DND-41 (cell line): ENCODE results near the gene RABGAP1.

ENCODE experiments used
- ATAC-seq: fragments of 200-7000 bp; cut with Tn5 transposase; 3 replicates; pipeline ENCODE4 v1.9.1; 2021; ENCODE audit warnings: low read depth; ENCODE audit not compliant: insufficient read depth
- DNase-seq: peaks from one replicate; pipeline ENCODE4 v3.0.0-alpha.2; 2020
- H2AFZ ChIP-seq: 2 replicates; pipeline ENCODE4 v1.6.0; 2012; ENCODE audit warnings: low read depth, low read length
- H3K27ac ChIP-seq: 2 replicates; pipeline ENCODE4 v1.5.1; 2012; ENCODE audit warnings: low read length, inconsistent platforms
- H3K27me3 ChIP-seq: fragments of 200-600 bp; sonication (generic); 2 replicates; pipeline ENCODE4 v1.6.0; 2012; ENCODE audit warnings: low read length, mild to moderate bottlenecking, inconsistent platforms; ENCODE audit not compliant: insufficient read depth, poor library complexity
- H3K36me3 ChIP-seq: 2 replicates; pipeline ENCODE4 v1.5.1; 2012; ENCODE audit warnings: low read length, inconsistent platforms; ENCODE audit not compliant: insufficient read depth
- H3K4me1 ChIP-seq: 2 replicates; pipeline ENCODE4 v1.5.1; 2012; ENCODE audit warnings: mild to moderate bottlenecking, low read length; ENCODE audit not compliant: insufficient read depth
- H3K4me2 ChIP-seq: 2 replicates; pipeline ENCODE4 v1.6.0; 2012; ENCODE audit warnings: mild to moderate bottlenecking, moderate library complexity, low read length, inconsistent platforms; ENCODE audit not compliant: insufficient read depth
- H3K4me3 ChIP-seq, 2 experiments: fragments of 200-600 bp in 1 of 2; shearing (Covaris generic) in 1 of 2; 2 replicates each; pipeline ENCODE4 v1.5.1; 2012 to 2016; ENCODE audit warnings: inconsistent platforms in 2 of 2, low read length in 2 of 2, mild to moderate bottlenecking in 2 of 2, low read depth in 1 of 2, moderate library complexity in 1 of 2
- H3K79me2 ChIP-seq: 2 replicates; pipeline ENCODE4 v1.6.0; 2012; ENCODE audit warnings: low read length, inconsistent platforms; ENCODE audit not compliant: insufficient read depth
- H3K9ac ChIP-seq: 2 replicates; pipeline ENCODE4 v1.6.0; 2012; ENCODE audit warnings: low read depth, mild to moderate bottlenecking, inconsistent platforms, low read length, moderate library complexity
- H3K9me3 ChIP-seq: 2 replicates; pipeline ENCODE4 v1.5.1; 2012; ENCODE audit warnings: low read length, moderate library complexity, mild to moderate bottlenecking, inconsistent platforms; ENCODE audit not compliant: insufficient read depth, severe bottlenecking
- H4K20me1 ChIP-seq: 2 replicates; pipeline ENCODE4 v1.6.0; 2012; ENCODE audit warnings: low read length; ENCODE audit not compliant: insufficient read depth
- EZH2 ChIP-seq: IDR thresholded peaks from 3 replicates; pipeline ENCODE4 v1.6.1; 2012; ENCODE audit warnings: borderline replicate concordance, low read depth, mild to moderate bottlenecking, moderate library complexity, low read length, inconsistent platforms; ENCODE audit not compliant: severe bottlenecking
- TF ChIP-seq, protein P1 (sequence below): IDR thresholded peaks from 2 replicates; pipeline ENCODE4 v1.5.1; 2012; ENCODE audit warnings: borderline replicate concordance, low read length, moderate library complexity, mild to moderate bottlenecking; ENCODE audit not compliant: poor library complexity, severe bottlenecking; ENCODE audit errors: extremely low read depth

RABGAP1 gene

DNA sequence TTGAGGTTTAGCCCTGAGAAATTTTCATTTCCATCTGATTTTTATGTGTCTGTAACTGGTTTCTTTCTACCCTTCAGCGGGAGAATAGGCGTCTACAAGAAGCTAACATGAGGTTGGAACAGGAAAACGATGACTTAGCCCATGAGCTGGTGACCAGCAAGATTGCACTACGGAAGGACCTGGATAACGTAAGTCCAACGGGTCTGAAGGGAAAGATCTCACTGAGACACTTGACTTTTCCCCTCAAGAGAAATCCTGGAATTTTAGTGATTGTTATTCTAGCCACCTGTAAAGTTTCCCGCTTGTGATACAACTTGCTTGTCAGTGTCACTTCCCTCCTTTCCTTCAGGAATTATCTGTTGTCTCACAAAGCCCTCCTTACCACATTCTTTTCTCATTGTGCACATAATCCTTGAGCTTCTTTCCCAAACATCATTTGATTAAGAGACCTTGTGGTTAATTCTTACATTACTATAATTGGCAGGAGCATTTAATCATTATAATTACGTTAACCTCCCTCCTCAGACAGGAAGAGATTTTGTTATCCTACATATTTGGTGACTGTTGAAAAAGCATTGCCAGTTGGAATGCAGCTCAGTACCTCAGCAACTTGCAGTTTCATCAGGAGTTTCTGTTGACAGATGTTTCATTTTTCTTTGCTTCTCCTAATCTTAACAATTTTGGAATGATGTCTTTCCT lies 149.5 kb downstream of the RABGAP1 start:
- no peak overlapping the region for H3K9ac ChIP-seq
- no peaks in the 10 kb centered on the region for H3K79me2 ChIP-seq
- no peak for TF ChIP-seq EZH2
- TF ChIP-seq, protein P1, sequence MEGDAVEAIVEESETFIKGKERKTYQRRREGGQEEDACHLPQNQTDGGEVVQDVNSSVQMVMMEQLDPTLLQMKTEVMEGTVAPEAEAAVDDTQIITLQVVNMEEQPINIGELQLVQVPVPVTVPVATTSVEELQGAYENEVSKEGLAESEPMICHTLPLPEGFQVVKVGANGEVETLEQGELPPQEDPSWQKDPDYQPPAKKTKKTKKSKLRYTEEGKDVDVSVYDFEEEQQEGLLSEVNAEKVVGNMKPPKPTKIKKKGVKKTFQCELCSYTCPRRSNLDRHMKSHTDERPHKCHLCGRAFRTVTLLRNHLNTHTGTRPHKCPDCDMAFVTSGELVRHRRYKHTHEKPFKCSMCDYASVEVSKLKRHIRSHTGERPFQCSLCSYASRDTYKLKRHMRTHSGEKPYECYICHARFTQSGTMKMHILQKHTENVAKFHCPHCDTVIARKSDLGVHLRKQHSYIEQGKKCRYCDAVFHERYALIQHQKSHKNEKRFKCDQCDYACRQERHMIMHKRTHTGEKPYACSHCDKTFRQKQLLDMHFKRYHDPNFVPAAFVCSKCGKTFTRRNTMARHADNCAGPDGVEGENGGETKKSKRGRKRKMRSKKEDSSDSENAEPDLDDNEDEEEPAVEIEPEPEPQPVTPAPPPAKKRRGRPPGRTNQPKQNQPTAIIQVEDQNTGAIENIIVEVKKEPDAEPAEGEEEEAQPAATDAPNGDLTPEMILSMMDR = no peak
- H3K9me3 ChIP-seq = no peaks in the 10 kb centered on the region
- H3K4me2 ChIP-seq = no peak overlapping the region
- ATAC-seq (no peak), DNase-seq (no peak)
- no peak overlapping the region for H3K27ac ChIP-seq
- no peaks in the 10 kb centered on the region for H3K4me1 ChIP-seq
- H3K27me3 ChIP-seq = no peaks in the 10 kb centered on the region
- no peak overlapping the region for H2AFZ ChIP-seq
- no peak overlapping the region for H3K4me3 ChIP-seq
- H3K36me3 ChIP-seq = peaks cover 47% of the 10 kb centered on the region
- H4K20me1 ChIP-seq = no peaks in the 10 kb centered on the region

DNA sequence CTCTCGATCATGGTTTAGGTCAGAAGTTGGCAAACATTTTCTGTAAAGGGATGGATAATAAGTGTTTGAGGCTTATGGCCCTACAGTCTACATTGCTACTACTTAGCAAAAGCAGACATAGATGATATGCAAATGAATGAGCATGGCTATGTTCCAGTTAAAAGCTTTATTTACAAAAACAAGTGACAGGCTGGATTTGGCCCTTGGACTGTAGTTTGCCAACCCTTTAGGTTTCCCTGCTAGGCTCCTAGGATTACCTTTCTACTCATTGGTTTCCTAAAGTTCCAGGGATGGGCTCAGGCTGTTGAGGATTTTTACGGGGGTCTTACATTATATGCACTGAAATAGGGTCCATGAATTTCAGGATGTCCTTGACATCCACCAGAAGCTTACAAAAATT lies 150.1 kb downstream of the RABGAP1 start:
- no peaks in the 10 kb centered on the region for H3K4me1 ChIP-seq
- no peaks in the 10 kb centered on the region for H3K79me2 ChIP-seq
- TF ChIP-seq, protein P1 = no peak
- TF ChIP-seq EZH2 = no peak
- DNase-seq = no peak
- H3K4me3 ChIP-seq = no peak overlapping the region
- H2AFZ ChIP-seq = no peak overlapping the region
- H3K4me2 ChIP-seq = no peak overlapping the region
- no peaks in the 10 kb centered on the region for H3K9me3 ChIP-seq
- H3K27me3 ChIP-seq = no peaks in the 10 kb centered on the region
- H4K20me1 ChIP-seq = no peaks in the 10 kb centered on the region
- H3K9ac ChIP-seq = no peak overlapping the region
- H3K27ac ChIP-seq = no peak overlapping the region
- no peak for ATAC-seq
- H3K36me3 ChIP-seq = peaks cover 49% of the 10 kb centered on the region

DNA sequence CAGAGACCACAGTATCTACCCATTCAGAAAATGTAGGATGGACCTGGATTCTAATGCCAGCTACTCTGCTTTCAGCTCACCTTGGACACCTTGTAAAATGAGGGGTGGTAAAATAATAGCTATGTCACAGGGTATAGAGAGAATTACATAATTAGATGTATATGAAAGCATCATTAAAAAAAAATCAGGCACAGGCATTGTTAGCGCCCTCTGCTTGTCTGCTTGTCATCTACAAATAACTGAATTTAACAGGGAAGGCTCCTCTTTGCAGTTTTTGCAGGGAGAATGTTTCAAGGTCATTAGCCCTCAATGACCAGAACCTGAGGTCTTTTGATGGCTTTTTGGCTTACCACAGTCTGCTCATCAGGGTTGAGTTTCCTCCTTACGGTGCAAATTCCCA lies 150.6 kb downstream of the RABGAP1 start:
- H3K27ac ChIP-seq = no peak overlapping the region

More for the DNA sequence above, 150.6 kb downstream of the RABGAP1 start:
- DNase-seq = no peak
- Histone ChIP-seq H3K4me2 (no peak overlapping the region), H3K4me3 (no peak overlapping the region), H3K9me3 (no peaks in the 10 kb centered on the region), H3K79me2 (no peaks in the 10 kb centered on the region), H3K36me3 (peaks cover 54% of the 10 kb centered on the region), H4K20me1 (no peaks in the 10 kb centered on the region), H3K4me1 (no peaks in the 10 kb centered on the region), H3K9ac (no peak overlapping the region), H2AFZ (no peak overlapping the region), H3K27me3 (no peaks in the 10 kb centered on the region)
- no peak for ATAC-seq
- no peak for TF ChIP-seq EZH2
- TF ChIP-seq, protein P1 = peak; percentile 24
